Breast epithelium (tissue), 3 donors: Measurements from ENCODE around the gene CPEB2.

Source experiments
- POLR2A ChIP-seq: fragments of 450-650 bp; IDR thresholded peaks from one replicate; pipeline ENCODE4 v1.6.1; 2016; ENCODE audit warnings: antibody characterized with exemption, mild to moderate bottlenecking, moderate library complexity
- TF ChIP-seq, protein P1 (sequence below), 3 donors: fragments of 450-650 bp; IDR thresholded peaks; one replicate each; pipeline ENCODE4 v1.5.1; 2016 to 2017; ENCODE audit warnings: antibody characterized with exemption in 3 of 3, mild to moderate bottlenecking in 3 of 3, moderate library complexity in 3 of 3

DNA sequence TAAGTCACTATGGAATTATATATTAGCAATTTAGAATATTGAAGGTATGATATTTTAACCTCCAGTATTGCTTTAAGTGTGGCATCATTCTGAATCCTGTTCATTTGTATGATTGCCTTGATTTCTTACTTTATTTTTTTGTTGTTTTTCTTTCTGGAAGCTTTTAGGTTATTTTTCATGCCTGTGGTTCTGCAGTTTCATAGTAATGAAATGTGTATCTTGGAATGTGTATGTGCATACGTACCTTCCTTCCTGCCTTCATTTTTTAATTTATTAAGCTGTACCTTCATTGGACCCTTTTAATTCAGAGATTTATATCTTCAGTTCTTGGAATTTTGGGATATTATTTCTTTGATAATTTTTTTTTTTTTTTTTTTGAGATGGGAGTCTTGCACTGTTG is 22.1 kb downstream of the CPEB2 start:
- no peak for TF ChIP-seq POLR2A
- TF ChIP-seq, protein P1, sequence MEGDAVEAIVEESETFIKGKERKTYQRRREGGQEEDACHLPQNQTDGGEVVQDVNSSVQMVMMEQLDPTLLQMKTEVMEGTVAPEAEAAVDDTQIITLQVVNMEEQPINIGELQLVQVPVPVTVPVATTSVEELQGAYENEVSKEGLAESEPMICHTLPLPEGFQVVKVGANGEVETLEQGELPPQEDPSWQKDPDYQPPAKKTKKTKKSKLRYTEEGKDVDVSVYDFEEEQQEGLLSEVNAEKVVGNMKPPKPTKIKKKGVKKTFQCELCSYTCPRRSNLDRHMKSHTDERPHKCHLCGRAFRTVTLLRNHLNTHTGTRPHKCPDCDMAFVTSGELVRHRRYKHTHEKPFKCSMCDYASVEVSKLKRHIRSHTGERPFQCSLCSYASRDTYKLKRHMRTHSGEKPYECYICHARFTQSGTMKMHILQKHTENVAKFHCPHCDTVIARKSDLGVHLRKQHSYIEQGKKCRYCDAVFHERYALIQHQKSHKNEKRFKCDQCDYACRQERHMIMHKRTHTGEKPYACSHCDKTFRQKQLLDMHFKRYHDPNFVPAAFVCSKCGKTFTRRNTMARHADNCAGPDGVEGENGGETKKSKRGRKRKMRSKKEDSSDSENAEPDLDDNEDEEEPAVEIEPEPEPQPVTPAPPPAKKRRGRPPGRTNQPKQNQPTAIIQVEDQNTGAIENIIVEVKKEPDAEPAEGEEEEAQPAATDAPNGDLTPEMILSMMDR (IDR thresholded peaks at IDR 0.05), result no peak
